ENCODE results near the gene SIPA1.

SIPA1 gene

DNA sequence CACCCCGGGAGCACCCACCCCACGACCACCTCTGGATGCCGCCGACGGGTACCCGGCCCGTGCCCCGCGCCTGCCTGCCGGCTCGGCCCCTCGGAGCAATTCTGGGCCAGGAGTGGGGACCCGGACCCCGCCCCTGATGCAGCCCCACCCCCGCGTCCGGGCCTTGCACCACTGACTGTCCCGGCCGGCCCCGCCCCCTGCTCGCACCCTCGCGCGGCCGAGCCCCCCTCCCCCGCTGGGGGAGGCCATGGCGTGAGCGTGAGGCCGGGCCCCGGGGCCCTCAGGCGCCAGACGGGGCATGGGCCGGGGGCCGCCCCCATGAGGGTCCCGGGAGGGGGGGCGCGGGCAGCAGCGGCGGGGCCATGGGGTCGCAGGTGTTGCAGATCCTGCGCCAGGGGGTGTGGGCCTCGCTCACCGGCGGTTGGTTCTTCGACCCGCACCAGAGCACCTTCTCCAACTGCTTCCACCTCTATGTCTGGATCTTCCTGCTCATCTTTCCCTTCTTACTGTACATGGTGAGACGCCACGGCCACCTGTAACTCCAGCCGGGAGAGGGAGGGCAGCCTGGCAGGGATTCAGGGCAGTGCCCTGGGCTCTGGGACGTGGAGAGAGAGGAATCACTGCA, 21.8 kb upstream of the SIPA1 start:
- H3K9ac ChIP-seq (ENCODE audit: low read length): peak overlapping the region; percentile 94
- peak overlapping the region; percentile 90 for H3K27ac ChIP-seq (ENCODE audit: low read length, poor library complexity, severe bottlenecking)
- H2AFZ ChIP-seq (ENCODE audit: low read depth, low read length): no peak overlapping the region
- H3K18ac ChIP-seq (ENCODE audit: low read depth in 1 of 2, low read length in 2 of 2): peak overlapping the region; percentile 83 to 87
- no peak overlapping the region for H2BK15ac ChIP-seq (ENCODE audit: low read depth, poor library complexity, severe bottlenecking)
- peak overlapping the region; percentile 75 for H2BK5ac ChIP-seq (ENCODE audit: low read depth, low read length, poor library complexity, severe bottlenecking)
- peak overlapping the region in 1 of 2 experiments; percentile 71 for H3K14ac ChIP-seq (ENCODE audit: low read length in 2 of 2)
- no peaks in the 10 kb centered on the region for H3K27me3 ChIP-seq (ENCODE audit: control insufficient read depth in 1 of 2, insufficient read depth in 1 of 2, low read length in 2 of 2)
- H2BK12ac ChIP-seq (ENCODE audit: low read length in 2 of 2): no peak overlapping the region
- H3K9me3 ChIP-seq (ENCODE audit: control insufficient read depth, low read length): no peaks in the 10 kb centered on the region
- peak overlapping the region; percentile 61 for H4K8ac ChIP-seq (ENCODE audit: low read length)
- H3K4me2 ChIP-seq (ENCODE audit: low read length, poor library complexity, severe bottlenecking): peak overlapping the region; percentile 60
- peak overlapping the region; percentile 67 for H2BK120ac ChIP-seq (ENCODE audit: low read depth, low read length)
- peaks cover 49 to 57% of the 10 kb centered on the region in 2 experiments for H3K36me3 ChIP-seq (ENCODE audit: control insufficient read depth in 1 of 2, insufficient read depth in 2 of 2, low read depth in 1 of 2, low read length in 2 of 2)
- H4K91ac ChIP-seq (ENCODE audit: low read length): peak overlapping the region; percentile 77
- 1% methylated on average over 38 of the region's 50 CpGs for WGBS
- no peak overlapping the region for H3K23ac ChIP-seq (ENCODE audit: low read length in 2 of 2)
- H3K79me1 ChIP-seq (replicated peaks; ENCODE audit: low read length, poor library complexity, severe bottlenecking): peaks cover 19% of the 10 kb centered on the region
- peaks cover 56% of the 10 kb centered on the region for H3K4me1 ChIP-seq (ENCODE audit: control insufficient read depth, insufficient read depth, low read depth, low read length)
- peak overlapping the region; percentile 69 to 87 for H3K4ac ChIP-seq (ENCODE audit: low read depth in 1 of 2, low read length in 2 of 2)
- no peak overlapping the region for H2AK5ac ChIP-seq (ENCODE audit: low read length, severe bottlenecking)
- no peak for DNase-seq
- peak overlapping the region; percentile 85 to 96 for H3K4me3 ChIP-seq (ENCODE audit: insufficient read depth in 1 of 2, low read depth in 1 of 2, low read length in 2 of 2)

DNA sequence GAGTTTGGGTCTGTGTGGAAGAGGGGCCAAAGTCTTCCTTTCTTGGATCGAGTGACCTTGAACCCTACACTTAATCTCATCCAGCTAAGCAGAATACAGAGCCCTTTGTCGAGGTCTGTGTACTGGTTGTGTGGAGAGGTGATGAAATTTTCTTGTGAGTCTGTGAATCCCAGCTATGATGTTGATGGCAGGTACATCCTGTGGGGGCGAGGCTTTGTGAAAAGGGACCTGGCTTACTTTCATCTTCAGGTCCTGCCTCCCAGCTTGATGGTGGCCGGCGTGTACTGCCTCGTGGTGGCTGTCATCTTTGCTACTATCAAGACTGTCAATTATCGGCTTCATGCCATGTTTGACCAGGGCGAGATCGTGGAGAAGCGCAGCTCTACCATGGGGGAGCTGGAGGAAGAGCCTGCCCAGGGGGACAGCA, 21.3 kb upstream of the SIPA1 start:
- H3K4me3 ChIP-seq (ENCODE audit: insufficient read depth in 1 of 2, low read depth in 1 of 2, low read length in 2 of 2): peak overlapping the region; percentile 85 to 96
- H4K91ac ChIP-seq (ENCODE audit: low read length): no peak overlapping the region
- H2AK5ac ChIP-seq (ENCODE audit: low read length, severe bottlenecking): no peak overlapping the region
- H3K9ac ChIP-seq (ENCODE audit: low read length): peak overlapping the region; percentile 94
- H3K23ac ChIP-seq (ENCODE audit: low read length in 2 of 2): no peak overlapping the region
- WGBS: 91% methylated on average over 9 of the region's 10 CpGs
- no peak overlapping the region for H3K14ac ChIP-seq (ENCODE audit: low read length in 2 of 2)
- peaks cover 19% of the 10 kb centered on the region for H3K79me1 ChIP-seq (replicated peaks; ENCODE audit: low read length, poor library complexity, severe bottlenecking)
- no peak overlapping the region for H2BK120ac ChIP-seq (ENCODE audit: low read depth, low read length)
- H2AFZ ChIP-seq (ENCODE audit: low read depth, low read length): no peak overlapping the region
- H3K4me1 ChIP-seq (ENCODE audit: control insufficient read depth, insufficient read depth, low read depth, low read length): peaks cover 55% of the 10 kb centered on the region
- H2BK5ac ChIP-seq (ENCODE audit: low read depth, low read length, poor library complexity, severe bottlenecking): no peak overlapping the region
- no peaks in the 10 kb centered on the region for H3K27me3 ChIP-seq (ENCODE audit: control insufficient read depth in 1 of 2, insufficient read depth in 1 of 2, low read length in 2 of 2)
- H3K4ac ChIP-seq (ENCODE audit: low read depth in 1 of 2, low read length in 2 of 2): peak overlapping the region in 1 of 2 experiments; percentile 54
- no peak overlapping the region for H3K27ac ChIP-seq (ENCODE audit: low read length, poor library complexity, severe bottlenecking)
- H3K9me3 ChIP-seq (ENCODE audit: control insufficient read depth, low read length): no peaks in the 10 kb centered on the region
- no peak overlapping the region for H4K8ac ChIP-seq (ENCODE audit: low read length)
- DNase-seq: peak; percentile 14
- H3K4me2 ChIP-seq (ENCODE audit: low read length, poor library complexity, severe bottlenecking): peak overlapping the region; percentile 60
- peaks cover 54 to 57% of the 10 kb centered on the region in 2 experiments for H3K36me3 ChIP-seq (ENCODE audit: control insufficient read depth in 1 of 2, insufficient read depth in 2 of 2, low read depth in 1 of 2, low read length in 2 of 2)
- H2BK15ac ChIP-seq (ENCODE audit: low read depth, poor library complexity, severe bottlenecking): no peak overlapping the region
- H2BK12ac ChIP-seq (ENCODE audit: low read length in 2 of 2): no peak overlapping the region
- no peak overlapping the region for H3K18ac ChIP-seq (ENCODE audit: low read depth in 1 of 2, low read length in 2 of 2)

- Histone ChIP-seq H2BK5ac (ENCODE audit: low read depth, low read length, poor library complexity, severe bottlenecking) (no peak overlapping the region), H2BK12ac (ENCODE audit: low read length in 2 of 2) (no peak overlapping the region), H3K4me1 (ENCODE audit: control insufficient read depth, insufficient read depth, low read depth, low read length) (peaks cover 49% of the 10 kb centered on the region), H3K79me1 (replicated peaks; ENCODE audit: low read length, poor library complexity, severe bottlenecking) (peaks cover 23% of the 10 kb centered on the region), H3K9me3 (ENCODE audit: control insufficient read depth, low read length) (no peaks in the 10 kb centered on the region), H2AFZ (ENCODE audit: low read depth, low read length) (no peak overlapping the region), H3K27me3 (ENCODE audit: control insufficient read depth in 1 of 2, insufficient read depth in 1 of 2, low read length in 2 of 2) (no peaks in the 10 kb centered on the region), H4K8ac (ENCODE audit: low read length) (no peak overlapping the region), H4K91ac (ENCODE audit: low read length) (no peak overlapping the region), H3K4me2 (ENCODE audit: low read length, poor library complexity, severe bottlenecking) (peak overlapping the region; percentile 60), H3K27ac (ENCODE audit: low read length, poor library complexity, severe bottlenecking) (no peak overlapping the region), H3K9ac (ENCODE audit: low read length) (peak overlapping the region; percentile 94), H3K4ac (ENCODE audit: low read depth in 1 of 2, low read length in 2 of 2) (no peak overlapping the region), H2AK5ac (ENCODE audit: low read length, severe bottlenecking) (no peak overlapping the region), H3K14ac (ENCODE audit: low read length in 2 of 2) (no peak overlapping the region), H2BK15ac (ENCODE audit: low read depth, poor library complexity, severe bottlenecking) (no peak overlapping the region), H3K18ac (ENCODE audit: low read depth in 1 of 2, low read length in 2 of 2) (no peak overlapping the region), H2BK120ac (ENCODE audit: low read depth, low read length) (no peak overlapping the region), H3K4me3 (ENCODE audit: insufficient read depth in 1 of 2, low read depth in 1 of 2, low read length in 2 of 2) (peak overlapping the region in 1 of 2 experiments; percentile 96), H3K36me3 (ENCODE audit: control insufficient read depth in 1 of 2, insufficient read depth in 2 of 2, low read depth in 1 of 2, low read length in 2 of 2) (peaks cover 56 to 60% of the 10 kb centered on the region in 2 experiments), H3K23ac (ENCODE audit: low read length in 2 of 2) (no peak overlapping the region)
- DNase-seq: no peak
- 93% methylated on average over 17 of the region's 17 CpGs for WGBS
Measured at GRCh38 chr11:65617136-65617850, 20.6 kb upstream of the SIPA1 start.

DNA sequence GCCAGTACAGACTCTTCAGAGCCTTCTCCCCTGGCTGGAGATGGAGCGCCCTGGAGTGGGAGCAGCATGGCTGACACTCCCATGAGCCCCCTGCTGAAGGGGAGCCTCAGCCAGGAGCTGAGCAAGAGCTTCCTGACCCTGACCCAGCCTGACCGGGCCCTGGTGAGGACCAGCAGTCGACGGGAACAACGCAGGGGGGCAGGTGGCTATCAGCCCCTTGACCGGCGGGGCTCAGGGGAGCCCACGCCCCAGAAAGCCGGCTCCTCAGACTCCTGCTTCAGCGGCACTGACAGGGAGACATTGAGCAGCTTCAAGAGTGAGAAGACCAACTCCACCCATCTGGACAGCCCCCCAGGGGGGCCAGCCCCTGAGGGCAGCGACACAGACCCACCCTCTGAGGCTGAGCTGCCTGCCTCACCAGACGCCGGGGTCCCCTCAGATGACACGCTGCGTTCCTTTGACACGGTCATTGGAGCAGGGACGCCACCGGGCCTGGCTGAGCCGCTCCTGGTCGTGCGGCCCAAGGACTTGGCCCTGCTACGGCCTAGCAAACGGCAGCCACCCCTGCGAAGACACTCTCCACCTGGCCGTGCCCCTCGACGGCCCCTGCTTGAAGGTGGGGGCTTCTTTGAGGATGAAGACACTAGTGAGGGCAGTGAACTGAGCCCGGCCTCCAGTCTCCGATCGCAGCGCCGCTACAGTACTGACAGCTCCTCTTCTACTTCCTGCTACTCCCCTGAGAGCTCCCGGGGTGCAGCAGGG, 19.7 kb upstream of the SIPA1 start:
- over 99% methylated on average over 29 of the region's 33 CpGs for WGBS
- H2BK12ac ChIP-seq (ENCODE audit: low read length in 2 of 2): no peak overlapping the region
- H3K27ac ChIP-seq (ENCODE audit: low read length, poor library complexity, severe bottlenecking): no peak overlapping the region
- H2BK15ac ChIP-seq (ENCODE audit: low read depth, poor library complexity, severe bottlenecking): no peak overlapping the region
- no peak overlapping the region for H2BK120ac ChIP-seq (ENCODE audit: low read depth, low read length)
- no peak overlapping the region for H3K23ac ChIP-seq (ENCODE audit: low read length in 2 of 2)
- H3K18ac ChIP-seq (ENCODE audit: low read depth in 1 of 2, low read length in 2 of 2): no peak overlapping the region
- no peak overlapping the region for H3K4me3 ChIP-seq (ENCODE audit: insufficient read depth in 1 of 2, low read depth in 1 of 2, low read length in 2 of 2)
- no peaks in the 10 kb centered on the region for H3K27me3 ChIP-seq (ENCODE audit: control insufficient read depth in 1 of 2, insufficient read depth in 1 of 2, low read length in 2 of 2)
- no peak overlapping the region for H3K14ac ChIP-seq (ENCODE audit: low read length in 2 of 2)
- H3K4me2 ChIP-seq (ENCODE audit: low read length, poor library complexity, severe bottlenecking): no peak overlapping the region
- no peak for DNase-seq
- no peak overlapping the region for H4K8ac ChIP-seq (ENCODE audit: low read length)
- H3K4ac ChIP-seq (ENCODE audit: low read depth in 1 of 2, low read length in 2 of 2): no peak overlapping the region
- H2BK5ac ChIP-seq (ENCODE audit: low read depth, low read length, poor library complexity, severe bottlenecking): no peak overlapping the region
- H3K9me3 ChIP-seq (ENCODE audit: control insufficient read depth, low read length): no peaks in the 10 kb centered on the region
- no peak overlapping the region for H3K9ac ChIP-seq (ENCODE audit: low read length)
- H2AFZ ChIP-seq (ENCODE audit: low read depth, low read length): no peak overlapping the region
- H3K4me1 ChIP-seq (ENCODE audit: control insufficient read depth, insufficient read depth, low read depth, low read length): peaks cover 40% of the 10 kb centered on the region
- peaks cover 57 to 61% of the 10 kb centered on the region in 2 experiments for H3K36me3 ChIP-seq (ENCODE audit: control insufficient read depth in 1 of 2, insufficient read depth in 2 of 2, low read depth in 1 of 2, low read length in 2 of 2)
- peaks cover 27% of the 10 kb centered on the region for H3K79me1 ChIP-seq (replicated peaks; ENCODE audit: low read length, poor library complexity, severe bottlenecking)
- H2AK5ac ChIP-seq (ENCODE audit: low read length, severe bottlenecking): no peak overlapping the region
- H4K91ac ChIP-seq (ENCODE audit: low read length): no peak overlapping the region
